Bone marrow (tissue), 2 donors: ENCODE data around the gene IAPP.
"Not testable (repeated sequence)": the region's sequence is repeated elsewhere in the genome, so short reads cannot be mapped to it uniquely, and the experiment has no call there.

ENCODE experiments used
- DNase-seq, 2 donors: peaks; one replicate each; lab custom pipeline; 2025; lab: John Stamatoyannopoulos, UW

The IAPP gene

GRCh38 chr12:21372602-21373001, at the start of gene IAPP:
Gene IAPP (plus strand): TSS chr12:21372902. CDS start chr12:21373352, 450 bp downstream.
- no peak for DNase-seq

GRCh38 chr12:21323736-21324135, 49.0 kb upstream of the IAPP start:
- DNase-seq, result no peak

GRCh38 chr12:21324551-21324950, 48.2 kb upstream of the IAPP start:
- DNase-seq, result no peak

GRCh38 chr12:21328578-21328977, 44.1 kb upstream of the IAPP start:
- DNase-seq, result no peak

GRCh38 chr12:21330682-21331253, 41.9 kb upstream of the IAPP start:
- DNase-seq, result no peak

- DNase-seq, result no peak
Observed at GRCh38 chr12:21334771-21335325, 37.9 kb upstream of the IAPP start, which contains the start of gene SLCO1A2. Gene SLCO1A2 (minus strand): TSS chr12:21334917. CDS start chr12:21334647, 270 bp downstream.

GRCh38 chr12:21336656-21337055, 36.0 kb upstream of the IAPP start:
- no peak for DNase-seq

- DNase-seq, result no peak
Observed at GRCh38 chr12:21337453-21337852, 35.2 kb upstream of the IAPP start.

- DNase-seq, result no peak
Observed at GRCh38 chr12:21337959-21338744, 34.5 kb upstream of the IAPP start.

- DNase-seq, result no peak
Observed at GRCh38 chr12:21339921-21340320, 32.8 kb upstream of the IAPP start.

- no peak for DNase-seq
Observed at GRCh38 chr12:21340403-21340802, 32.3 kb upstream of the IAPP start.

GRCh38 chr12:21341769-21342168, 30.9 kb upstream of the IAPP start:
- no peak for DNase-seq

GRCh38 chr12:21343636-21344035, 29.1 kb upstream of the IAPP start:
- no peak for DNase-seq

GRCh38 chr12:21346542-21347205, 26.0 kb upstream of the IAPP start:
- DNase-seq, result no peak

- no peak for DNase-seq
Observed at GRCh38 chr12:21350975-21351374, 21.7 kb upstream of the IAPP start.

GRCh38 chr12:21353487-21353886, 19.2 kb upstream of the IAPP start:
- no peak for DNase-seq

GRCh38 chr12:21353948-21354347, 18.8 kb upstream of the IAPP start:
- no peak for DNase-seq

GRCh38 chr12:21354641-21355040, 18.1 kb upstream of the IAPP start:
- DNase-seq, result no peak

GRCh38 chr12:21360632-21361031, 12.1 kb upstream of the IAPP start:
- not testable (repeated sequence) for DNase-seq

GRCh38 chr12:21369141-21369980, 3.3 kb upstream of the IAPP start:
- DNase-seq, result no peak

- no peak for DNase-seq
Observed at GRCh38 chr12:21370845-21371449, 1.8 kb upstream of the IAPP start.
